Anterior cingulate cortex (tissue), 58 donors: Measurements from ENCODE around the gene AFP.

Experiments used
- DNase-seq, 58 donors: peaks; one replicate each; lab custom pipeline; 2025; lab: John Stamatoyannopoulos, UW

The AFP gene

DNA sequence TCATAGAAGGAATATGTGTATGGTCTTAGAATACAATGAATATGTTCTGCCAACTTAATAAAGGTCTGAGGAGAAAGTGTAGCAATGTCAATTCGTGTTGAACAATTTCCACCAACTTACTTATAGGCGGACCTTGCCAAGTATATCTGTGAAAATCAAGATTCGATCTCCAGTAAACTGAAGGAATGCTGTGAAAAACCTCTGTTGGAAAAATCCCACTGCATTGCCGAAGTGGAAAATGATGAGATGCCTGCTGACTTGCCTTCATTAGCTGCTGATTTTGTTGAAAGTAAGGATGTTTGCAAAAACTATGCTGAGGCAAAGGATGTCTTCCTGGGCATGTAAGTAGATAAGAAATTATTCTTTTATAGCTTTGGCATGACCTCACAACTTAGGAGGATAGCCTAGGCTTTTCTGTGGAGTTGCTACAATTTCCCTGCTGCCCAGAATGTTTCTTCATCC lies 22.7 kb upstream of the AFP start:
- DNase-seq: no peak

DNA sequence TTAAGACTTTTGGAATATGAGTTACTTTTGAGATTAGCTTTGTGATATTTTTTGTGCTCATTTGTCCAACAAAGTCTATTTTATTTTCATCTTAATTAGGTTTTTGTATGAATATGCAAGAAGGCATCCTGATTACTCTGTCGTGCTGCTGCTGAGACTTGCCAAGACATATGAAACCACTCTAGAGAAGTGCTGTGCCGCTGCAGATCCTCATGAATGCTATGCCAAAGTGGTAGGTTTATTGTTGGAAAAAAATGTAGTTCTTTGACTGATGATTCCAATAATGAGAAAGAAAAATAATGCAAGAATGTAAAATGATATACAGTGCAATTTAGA lies 21.1 kb upstream of the AFP start:
- DNase-seq: no peak

DNA sequence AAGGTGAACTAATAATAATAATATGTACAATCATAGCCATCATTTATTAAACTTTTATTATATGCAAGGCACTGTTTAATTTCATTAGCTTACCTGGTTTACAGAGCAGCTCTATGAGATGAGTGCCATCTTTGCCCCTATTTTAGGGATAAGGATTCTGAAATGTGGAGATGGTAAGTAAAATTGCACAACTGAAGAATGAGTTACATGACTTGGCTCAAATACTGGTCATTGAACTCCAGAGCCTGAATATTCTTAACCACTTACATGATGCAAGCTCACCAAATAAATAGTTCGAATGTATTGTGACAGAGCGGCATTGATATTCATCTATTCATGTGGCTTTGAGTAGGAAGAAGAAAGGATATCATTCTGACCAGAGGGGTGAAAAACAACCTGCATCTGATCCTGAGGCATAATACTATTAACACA lies 20.2 kb upstream of the AFP start:
- no peak for DNase-seq

DNA sequence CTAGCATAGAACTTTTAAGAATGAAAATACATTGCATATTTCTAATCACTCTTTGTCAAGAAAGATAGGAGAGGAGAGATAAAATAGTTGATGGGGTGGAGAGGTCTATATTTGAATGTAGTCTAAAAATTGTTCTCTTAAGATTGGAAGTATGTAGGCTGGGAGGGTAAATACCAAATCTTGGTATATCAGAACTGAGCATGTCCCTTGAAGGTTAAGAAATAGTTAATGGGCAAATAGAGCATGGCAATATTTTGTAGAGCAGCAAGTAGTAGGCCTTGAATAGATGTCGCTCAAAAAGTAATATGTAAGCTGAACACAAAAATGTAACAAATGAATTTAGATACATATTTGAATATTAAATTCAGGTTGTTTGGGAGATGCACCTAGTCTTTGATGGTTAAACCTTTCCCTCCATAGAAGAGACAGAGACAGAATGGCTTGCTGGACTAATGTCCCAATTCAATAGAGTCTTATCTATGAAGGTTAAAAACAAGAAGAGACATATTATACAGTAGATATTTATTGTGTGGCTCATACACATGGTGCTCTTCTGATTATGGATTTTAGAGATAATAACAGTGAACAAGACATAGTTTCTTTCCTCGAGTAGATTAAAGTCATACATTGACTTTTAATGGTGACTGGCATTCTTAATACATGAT lies 19.5 kb upstream of the AFP start:
- DNase-seq: no peak

- DNase-seq: no peak
Measured at GRCh38 chr4:73417342-73417741, 18.7 kb upstream of the AFP start.

DNA sequence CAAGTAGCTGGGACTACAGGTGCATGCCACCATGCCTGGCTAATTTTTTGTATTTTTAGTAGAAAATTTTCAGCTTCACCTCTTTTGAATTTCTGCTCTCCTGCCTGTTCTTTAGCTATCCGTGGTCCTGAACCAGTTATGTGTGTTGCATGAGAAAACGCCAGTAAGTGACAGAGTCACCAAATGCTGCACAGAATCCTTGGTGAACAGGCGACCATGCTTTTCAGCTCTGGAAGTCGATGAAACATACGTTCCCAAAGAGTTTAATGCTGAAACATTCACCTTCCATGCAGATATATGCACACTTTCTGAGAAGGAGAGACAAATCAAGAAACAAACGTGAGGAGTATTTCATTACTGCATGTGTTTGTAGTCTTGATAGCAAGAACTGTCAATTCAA lies 18.0 kb upstream of the AFP start:
- no peak for DNase-seq

GRCh38 chr4:73418677-73419076 lies 17.3 kb upstream of the AFP start:
- DNase-seq: no peak

GRCh38 chr4:73419106-73420038 lies 16.6 kb upstream of the AFP start:
- no peak for DNase-seq

GRCh38 chr4:73420615-73421014 lies 15.4 kb upstream of the AFP start:
- no peak for DNase-seq

- DNase-seq: no peak
Measured at GRCh38 chr4:73421708-73422457, 14.1 kb upstream of the AFP start.

DNA sequence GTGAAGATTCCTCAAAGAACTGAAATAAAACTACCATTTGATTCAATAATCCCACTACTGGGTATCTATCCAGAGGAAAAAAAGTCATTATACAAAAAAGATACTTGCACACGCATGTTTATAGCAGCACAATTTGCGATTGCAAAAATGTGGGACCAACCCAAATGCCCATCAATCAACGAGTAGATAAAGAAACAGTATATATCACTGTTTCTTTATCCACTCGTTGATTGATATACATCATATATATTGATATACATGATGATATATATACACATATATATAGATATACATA lies 13.6 kb upstream of the AFP start:
- DNase-seq: no peak

GRCh38 chr4:73423184-73423583 lies 12.8 kb upstream of the AFP start:
- DNase-seq: no peak

DNA sequence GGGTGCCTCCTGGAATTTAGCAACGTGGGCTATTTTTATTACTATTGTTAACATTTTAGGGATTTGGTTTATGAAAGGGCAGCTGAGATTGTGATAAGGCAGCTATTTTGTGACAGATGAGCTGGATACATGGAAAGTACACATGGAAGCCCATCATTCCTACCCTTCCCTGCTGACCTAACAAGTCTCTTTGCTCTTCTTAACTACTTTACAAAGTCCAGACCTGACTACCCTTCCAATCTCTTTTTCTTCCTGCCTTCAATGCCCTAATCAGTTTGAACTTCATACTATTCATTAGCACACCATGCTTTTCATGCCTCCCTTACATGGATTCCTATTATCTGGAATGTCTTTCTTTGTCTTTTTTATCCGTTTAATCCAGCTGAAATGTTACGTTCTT lies 9.4 kb upstream of the AFP start:
- DNase-seq: no peak

DNA sequence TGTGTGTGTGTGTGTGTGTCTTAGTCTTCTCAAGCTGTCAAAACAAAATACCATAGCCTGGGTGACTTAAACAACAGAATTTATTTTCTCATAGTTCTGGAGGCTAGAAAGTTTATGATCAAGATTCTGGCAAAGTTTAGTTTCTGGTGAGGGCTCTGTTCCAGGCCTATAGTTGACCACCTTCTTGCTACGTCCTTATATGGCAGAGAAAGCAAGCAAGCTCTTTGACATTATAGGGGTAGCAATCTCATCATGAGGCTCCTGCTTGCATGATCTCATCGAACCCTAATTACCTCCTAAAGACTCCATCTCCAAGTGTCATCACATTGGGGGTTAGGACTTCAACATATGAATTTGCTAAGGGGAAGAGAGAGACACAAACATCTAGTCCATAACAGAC lies 6.9 kb upstream of the AFP start:
- no peak for DNase-seq

DNA sequence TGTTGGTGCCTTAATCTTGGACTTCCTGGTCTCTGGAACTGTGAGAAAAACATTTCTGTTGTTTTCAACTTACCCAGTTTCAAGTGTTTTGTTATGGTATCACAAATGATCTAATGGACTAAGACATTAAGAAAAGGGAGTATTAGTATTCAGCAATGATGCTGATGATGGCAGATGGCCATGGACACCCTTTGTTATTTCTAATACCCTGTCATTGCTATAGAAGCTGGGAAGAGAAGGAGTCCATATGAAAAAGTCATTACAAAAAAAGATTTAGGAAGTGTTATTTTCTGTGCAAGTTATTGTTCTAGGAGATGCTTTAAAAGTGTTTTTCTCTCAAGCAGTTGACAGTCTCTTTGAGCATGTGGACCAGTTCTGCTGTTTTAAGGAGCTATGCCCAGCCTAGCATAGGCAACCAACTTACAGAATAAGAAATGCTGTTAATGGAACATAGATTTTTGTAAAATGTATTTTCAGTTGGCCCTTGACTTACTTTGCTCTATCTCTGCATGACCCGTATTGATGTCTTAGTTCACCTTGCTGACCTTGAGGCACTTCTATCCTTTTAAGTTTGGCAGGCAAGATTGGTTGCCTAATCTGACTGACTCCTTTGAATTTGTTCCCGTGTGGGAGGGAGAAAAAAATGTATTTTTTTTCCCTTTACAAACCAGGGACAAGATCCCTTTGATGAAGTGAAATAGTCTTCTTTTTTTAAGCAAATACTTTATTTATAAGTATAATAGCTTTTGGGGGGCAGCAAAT lies 6.0 kb upstream of the AFP start:
- DNase-seq: no peak

GRCh38 chr4:73431813-73432168 lies 4.2 kb upstream of the AFP start:
- DNase-seq: no peak

DNA sequence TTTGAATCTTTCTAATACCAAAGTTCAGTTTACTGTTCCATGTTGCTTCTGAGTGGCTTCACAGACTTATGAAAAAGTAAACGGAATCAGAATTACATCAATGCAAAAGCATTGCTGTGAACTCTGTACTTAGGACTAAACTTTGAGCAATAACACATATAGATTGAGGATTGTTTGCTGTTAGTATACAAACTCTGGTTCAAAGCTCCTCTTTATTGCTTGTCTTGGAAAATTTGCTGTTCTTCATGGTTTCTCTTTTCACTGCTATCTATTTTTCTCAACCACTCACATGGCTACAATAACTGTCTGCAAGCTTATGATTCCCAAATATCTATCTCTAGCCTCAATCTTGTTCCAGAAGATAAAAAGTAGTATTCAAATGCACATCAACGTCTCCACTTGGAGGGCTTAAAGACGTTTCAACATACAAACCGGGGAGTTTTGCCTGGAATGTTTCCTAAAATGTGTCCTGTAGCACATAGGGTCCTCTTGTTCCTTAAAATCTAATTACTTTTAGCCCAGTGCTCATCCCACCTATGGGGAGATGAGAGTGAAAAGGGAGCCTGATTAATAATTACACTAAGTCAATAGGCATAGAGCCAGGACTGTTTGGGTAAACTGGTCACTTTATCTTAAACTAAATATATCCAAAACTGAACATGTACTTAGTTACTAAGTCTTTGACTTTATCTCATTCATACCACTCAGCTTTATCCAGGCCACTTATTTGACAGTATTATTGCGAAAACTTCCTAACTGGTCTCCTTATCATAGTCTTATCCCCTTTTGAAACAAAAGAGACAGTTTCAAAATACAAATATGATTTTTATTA lies 3.6 kb upstream of the AFP start:
- no peak for DNase-seq

- DNase-seq: no peak
Measured at GRCh38 chr4:73433140-73433539, 2.9 kb upstream of the AFP start.

GRCh38 chr4:73434311-73434710 lies 1.7 kb upstream of the AFP start:
- no peak for DNase-seq
